Progenitor cell of endocrine pancreas (in vitro differentiated cells): ENCODE measurements around the gene ARSG. TPM values are rescaled to one million over a fixed set of nuclear protein-coding genes. Genes with fewer than 3 reads are reported as not detected.

Source experiments
- DNase-seq: peaks from one replicate; pipeline ENCODE4 v3.0.0; 2021; ENCODE audit warnings: low spot score; ENCODE audit not compliant: unreplicated experiment
- H3K27ac Mint-ChIP-seq: 2 replicates; pipeline ENCODE4 v1.8.0; 2021; ENCODE audit warnings: mild to moderate bottlenecking, moderate library complexity, mixed read lengths
- H3K27me3 Mint-ChIP-seq: 2 replicates; pipeline ENCODE4 v1.8.0; 2021; ENCODE audit warnings: mixed read lengths
- H3K36me3 Mint-ChIP-seq: 2 replicates; pipeline ENCODE4 v1.8.0; 2022; ENCODE audit warnings: mixed read lengths; ENCODE audit not compliant: insufficient read depth
- H3K4me1 Mint-ChIP-seq: 2 replicates; pipeline ENCODE4 v1.8.0; 2021; ENCODE audit warnings: low read depth, mixed read lengths
- H3K4me3 Mint-ChIP-seq: 2 replicates; pipeline ENCODE4 v1.8.0; 2021; ENCODE audit warnings: low read depth, mild to moderate bottlenecking, moderate library complexity, mixed read lengths
- H3K9me3 Mint-ChIP-seq: 2 replicates; pipeline ENCODE4 v1.8.0; 2021; ENCODE audit warnings: low read depth, mixed read lengths
- CTCF ChIP-seq: fragments of 200-600 bp; sonication (generic); IDR thresholded peaks from one replicate; pipeline ENCODE4 v1.5.0; 2021; ENCODE audit warnings: antibody characterized with exemption, mild to moderate bottlenecking; ENCODE audit not compliant: unreplicated experiment
- total RNA-seq: library from RNA; stranded (reverse); gene quantifications from 2 replicates; pipeline ENCODE4 v1.2.1, GENCODE V29; 2021

ARSG gene
- total RNA-seq, 1 donor from 2014 or later = 2.6 TPM

- no peaks in the 10 kb centered on the region for H3K4me1 Mint-ChIP-seq
- H3K9me3 Mint-ChIP-seq = no peaks in the 10 kb centered on the region
- peaks cover 19% of the 10 kb centered on the region for H3K36me3 Mint-ChIP-seq
- H3K27ac Mint-ChIP-seq = peak overlapping the region; percentile 90
- no peaks in the 10 kb centered on the region for H3K27me3 Mint-ChIP-seq
- DNase-seq = no peak
- TF ChIP-seq CTCF = no peak
- H3K4me3 Mint-ChIP-seq = no peak overlapping the region
Observed at GRCh38 chr17:68428498-68429172, 137.3 kb downstream of the ARSG start.

- Mint-ChIP-seq H3K36me3 (peaks cover 19% of the 10 kb centered on the region), H3K9me3 (no peaks in the 10 kb centered on the region)
Observed at GRCh38 chr17:68429881-68430280, 138.6 kb downstream of the ARSG start.

GRCh38 chr17:68431045-68431608 is 139.8 kb downstream of the ARSG start:
- Mint-ChIP-seq H3K4me1 (peaks cover under 1% of the 10 kb centered on the region), H3K9me3 (no peaks in the 10 kb centered on the region), H3K4me3 (no peak overlapping the region), H3K27me3 (no peaks in the 10 kb centered on the region), H3K27ac (no peak overlapping the region), H3K36me3 (peaks cover 21% of the 10 kb centered on the region)
- no peak for DNase-seq
- no peak for TF ChIP-seq CTCF

More at GRCh38 chr17:68429881-68430280, 138.6 kb downstream of the ARSG start:
- H3K27me3 Mint-ChIP-seq = no peaks in the 10 kb centered on the region
- H3K27ac Mint-ChIP-seq = no peak overlapping the region
- no peak for DNase-seq
- no peak overlapping the region for H3K4me3 Mint-ChIP-seq
- TF ChIP-seq CTCF = no peak
- no peaks in the 10 kb centered on the region for H3K4me1 Mint-ChIP-seq

GRCh38 chr17:68431661-68432071 is 140.4 kb downstream of the ARSG start:
- no peak overlapping the region for H3K27ac Mint-ChIP-seq

More at GRCh38 chr17:68431661-68432071, 140.4 kb downstream of the ARSG start:
- Mint-ChIP-seq H3K36me3 (peaks cover 24% of the 10 kb centered on the region), H3K4me1 (peaks cover 2% of the 10 kb centered on the region), H3K9me3 (no peaks in the 10 kb centered on the region), H3K4me3 (no peak overlapping the region), H3K27me3 (no peaks in the 10 kb centered on the region)
- no peak for DNase-seq
- TF ChIP-seq CTCF = peak; percentile 35
